ENCODE results near the gene SLC4A5. TPM values are rescaled to one million over a fixed set of nuclear protein-coding genes. Genes with fewer than 3 reads are reported as not detected.

SLC4A5 gene
- polyA plus RNA-seq, 2 of the 4 experiments (the other 2 are of a cell fraction): 0.50 to 1.1 TPM

DNA sequence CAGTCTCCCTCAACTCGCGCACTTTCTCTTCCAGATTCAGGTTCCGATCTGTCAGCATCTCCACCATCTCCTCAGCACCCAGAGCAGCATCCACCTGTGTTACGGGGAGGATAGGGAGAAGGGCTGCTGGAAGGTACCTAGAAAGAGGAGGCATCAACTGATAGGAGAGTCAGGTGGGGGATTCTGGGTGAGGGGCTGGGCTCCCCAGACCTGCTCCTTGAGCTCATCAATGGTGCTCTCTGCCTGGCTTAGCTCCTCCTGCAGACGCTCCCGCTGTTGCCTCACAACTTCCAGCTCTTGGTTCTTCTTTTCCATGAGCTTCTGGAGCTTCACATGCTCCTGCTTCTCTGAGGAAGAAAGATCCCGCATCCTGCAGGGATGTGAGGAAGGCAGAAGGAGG, 26.8 kb upstream of the SLC4A5 start:
- no peak for FAIRE-seq
- ChIA-PET POLR2A (no interaction called here), CTCF (interaction anchor here (1.0 to 7.0 kb wide), 8 partner anchors 9 to 35 kb away, joined by 3 to 30 read pairs (median 8); partner anchors contain the start of gene DCTN1)
- TF ChIP-seq HOXB13 (CRISPR knock-in tag; IDR thresholded peaks at IDR 0.05; ENCODE audit: low read depth): no peak
- TF ChIP-seq ZSCAN20 (CRISPR knock-in tag; IDR thresholded peaks at IDR 0.05): no peak
- no peak for TF ChIP-seq KDM5A (IDR thresholded peaks at IDR 0.05)
- no peak for TF ChIP-seq TP53 (CRISPR knock-in tag; IDR thresholded peaks at IDR 0.05)
- TF ChIP-seq HOXB5 (CRISPR knock-in tag; IDR thresholded peaks at IDR 0.05): no peak
- no peak for TF ChIP-seq CBX2 (IDR thresholded peaks at IDR 0.05; ENCODE audit: borderline replicate concordance, low read depth)
- no peak for TF ChIP-seq SMC3 (IDR thresholded peaks at IDR 0.05)
- no peak for TF ChIP-seq HDAC2 (IDR thresholded peaks at IDR 0.05)
- H3K4me1 ChIP-seq: 0 out of 3 replicates have a peak, but pooled peaks cover 4% of the 10 kb centered on the region
- no peak for ATAC-seq
- no peak overlapping the region for H3K27ac ChIP-seq
- H3K4me3 ChIP-seq: no peak overlapping the region
- H3K4me2 ChIP-seq: no peak overlapping the region
- no peaks in the 10 kb centered on the region for H3K9me3 ChIP-seq
- DNase-seq (ENCODE audit: low read depth in 1 of 2, low spot score in 1 of 2): no peak
- 94% methylated on average over 7 of the region's 7 CpGs for WGBS (ENCODE audit: missing lambda C conversion rate)

DNA sequence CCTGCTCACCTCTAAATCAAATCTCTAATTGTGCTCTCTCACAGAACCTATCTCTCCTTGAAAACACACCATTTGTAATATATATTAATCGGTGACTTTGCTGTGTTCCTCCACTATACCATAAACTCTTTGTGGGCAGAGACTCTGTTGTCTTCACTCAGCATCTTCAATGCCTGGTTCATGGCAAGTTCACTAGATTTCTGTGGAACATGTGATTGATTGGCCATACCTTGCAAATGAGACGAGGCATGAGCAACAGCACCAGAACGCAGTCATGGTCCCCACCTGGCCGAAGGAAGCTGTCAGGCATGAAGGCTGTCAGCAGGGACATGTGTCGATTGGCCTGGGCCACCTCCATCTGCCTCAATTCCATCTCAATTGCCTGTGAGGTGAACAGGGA, 25.3 kb upstream of the SLC4A5 start:
- POLR2A ChIA-PET: no interaction called here
- 89% methylated on average over 5 of the region's 5 CpGs for WGBS (ENCODE audit: missing lambda C conversion rate)
- no peak for FAIRE-seq

DNA sequence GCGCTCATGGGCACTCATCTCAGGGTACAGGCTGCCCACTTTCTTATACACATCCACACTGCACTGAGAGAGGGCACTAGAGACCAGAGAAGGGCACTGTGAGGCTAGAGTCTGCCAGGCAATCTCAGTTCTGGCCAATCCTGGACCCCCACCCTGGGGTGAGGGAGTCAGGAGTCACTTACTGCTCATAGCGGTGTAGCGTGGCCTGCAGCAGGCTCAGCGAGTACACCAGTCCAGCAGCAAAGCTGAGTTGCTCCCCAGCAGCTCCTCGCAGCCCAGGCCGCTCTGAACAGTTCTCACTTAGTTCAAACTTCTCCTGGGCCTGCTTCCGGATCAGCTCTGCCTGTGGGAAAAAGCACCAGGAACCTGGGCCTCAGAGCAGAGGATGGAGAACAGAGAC, 24.6 kb upstream of the SLC4A5 start:
- 95% methylated on average over 7 of the region's 7 CpGs for WGBS (ENCODE audit: missing lambda C conversion rate)
- ATAC-seq (peak in 1 of 2 experiments; percentile 16; a peak in 1 of 6 replicates), DNase-seq (ENCODE audit: low read depth in 1 of 2, low spot score in 1 of 2) (no peak), FAIRE-seq (no peak)
- ChIA-PET CTCF (interaction anchor here (1.2 to 7.0 kb wide), 5 partner anchors 11 to 118 kb away, joined by 4 to 30 read pairs (median 5); partner anchors contain the start of gene DCTN1), POLR2A (no interaction called here)
- H3K4me3 ChIP-seq: no peak overlapping the region
- TF ChIP-seq FOSL2 (IDR thresholded peaks at IDR 0.05) (no peak), FOSL2 (CRISPR knock-in tag; IDR thresholded peaks at IDR 0.05) (no peak), CHD2 (IDR thresholded peaks at IDR 0.05; ENCODE audit: low read length, partially characterized antibody) (no peak), EP300 (IDR thresholded peaks at IDR 0.05) (no peak), CEBPB (IDR thresholded peaks at IDR 0.05) (no peak), SMC3 (IDR thresholded peaks at IDR 0.05) (no peak), CHD4 (IDR thresholded peaks at IDR 0.05; ENCODE audit: borderline replicate concordance) (no peak), SREBF2 (IDR thresholded peaks at IDR 0.05) (no peak), JUNB (IDR thresholded peaks at IDR 0.05) (no peak), RFX5 (IDR thresholded peaks at IDR 0.05) (no peak), HOXB5 (CRISPR knock-in tag; IDR thresholded peaks at IDR 0.05) (no peak), POLR2AphosphoS2 (conservative IDR thresholded peaks at IDR 0.05; ENCODE audit: low read length) (no peak), HOXB13 (CRISPR knock-in tag; IDR thresholded peaks at IDR 0.05; ENCODE audit: low read depth) (no peak), ZSCAN20 (CRISPR knock-in tag; IDR thresholded peaks at IDR 0.05) (no peak), HOXA7 (CRISPR knock-in tag; IDR thresholded peaks at IDR 0.05) (no peak)
- TF ChIP-seq, protein P1, sequence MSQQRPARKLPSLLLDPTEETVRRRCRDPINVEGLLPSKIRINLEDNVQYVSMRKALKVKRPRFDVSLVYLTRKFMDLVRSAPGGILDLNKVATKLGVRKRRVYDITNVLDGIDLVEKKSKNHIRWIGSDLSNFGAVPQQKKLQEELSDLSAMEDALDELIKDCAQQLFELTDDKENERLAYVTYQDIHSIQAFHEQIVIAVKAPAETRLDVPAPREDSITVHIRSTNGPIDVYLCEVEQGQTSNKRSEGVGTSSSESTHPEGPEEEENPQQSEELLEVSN (IDR thresholded peaks at IDR 0.05; ENCODE audit: borderline replicate concordance, low read depth): no peak
- TF ChIP-seq, protein P2, sequence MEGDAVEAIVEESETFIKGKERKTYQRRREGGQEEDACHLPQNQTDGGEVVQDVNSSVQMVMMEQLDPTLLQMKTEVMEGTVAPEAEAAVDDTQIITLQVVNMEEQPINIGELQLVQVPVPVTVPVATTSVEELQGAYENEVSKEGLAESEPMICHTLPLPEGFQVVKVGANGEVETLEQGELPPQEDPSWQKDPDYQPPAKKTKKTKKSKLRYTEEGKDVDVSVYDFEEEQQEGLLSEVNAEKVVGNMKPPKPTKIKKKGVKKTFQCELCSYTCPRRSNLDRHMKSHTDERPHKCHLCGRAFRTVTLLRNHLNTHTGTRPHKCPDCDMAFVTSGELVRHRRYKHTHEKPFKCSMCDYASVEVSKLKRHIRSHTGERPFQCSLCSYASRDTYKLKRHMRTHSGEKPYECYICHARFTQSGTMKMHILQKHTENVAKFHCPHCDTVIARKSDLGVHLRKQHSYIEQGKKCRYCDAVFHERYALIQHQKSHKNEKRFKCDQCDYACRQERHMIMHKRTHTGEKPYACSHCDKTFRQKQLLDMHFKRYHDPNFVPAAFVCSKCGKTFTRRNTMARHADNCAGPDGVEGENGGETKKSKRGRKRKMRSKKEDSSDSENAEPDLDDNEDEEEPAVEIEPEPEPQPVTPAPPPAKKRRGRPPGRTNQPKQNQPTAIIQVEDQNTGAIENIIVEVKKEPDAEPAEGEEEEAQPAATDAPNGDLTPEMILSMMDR (IDR thresholded peaks at IDR 0.05): no peak
- H3K27ac ChIP-seq: no peak overlapping the region
- H3K9me3 ChIP-seq: no peaks in the 10 kb centered on the region
- no peak overlapping the region for H3K4me2 ChIP-seq
- H3K4me1 ChIP-seq: no peaks in the 10 kb centered on the region

More for the DNA sequence above, 25.3 kb upstream of the SLC4A5 start:
- CTCF ChIA-PET: interaction anchor here (1.8 to 7.0 kb wide), 5 partner anchors 11 to 34 kb away, joined by 4 to 30 read pairs (median 9); partner anchors contain the start of gene DCTN1
- Histone ChIP-seq H3K4me2 (no peak overlapping the region), H3K27ac (no peak overlapping the region), H3K4me3 (no peak overlapping the region), H3K4me1 (0 out of 3 replicates have a peak, but pooled peaks cover 3% of the 10 kb centered on the region), H3K9me3 (no peaks in the 10 kb centered on the region)
- DNase-seq (ENCODE audit: low read depth in 1 of 2, low spot score in 1 of 2) (no peak), ATAC-seq (no peak)
- no peak for TF ChIP-seq RFX5 (IDR thresholded peaks at IDR 0.05)

All from A549 (cell line).